Nephron (organoid): ENCODE results near the gene TICAM2.

ENCODE experiments used
- H3K27ac Mint-ChIP-seq, 3 experiments: 2 replicates each; pipeline ENCODE4 v1.8.0; 2020; ENCODE audit warnings: mixed read lengths in 3 of 3, mild to moderate bottlenecking in 2 of 3, moderate library complexity in 1 of 3
- H3K27me3 Mint-ChIP-seq: 2 replicates; pipeline ENCODE4 v1.8.0; 2021; ENCODE audit warnings: low read depth, mild to moderate bottlenecking, moderate library complexity, mixed read lengths
- H3K36me3 Mint-ChIP-seq: 2 replicates; pipeline ENCODE4 v1.8.0; 2020; ENCODE audit warnings: low read depth, mixed read lengths
- H3K4me1 Mint-ChIP-seq: 2 replicates; pipeline ENCODE4 v1.8.0; 2020; ENCODE audit warnings: mixed read lengths
- H3K4me3 Mint-ChIP-seq, 3 experiments: 2 replicates each; pipeline ENCODE4 v1.8.0; 2020; ENCODE audit warnings: mild to moderate bottlenecking in 3 of 3, mixed read lengths in 3 of 3, moderate library complexity in 2 of 3
- H3K9me3 Mint-ChIP-seq: 2 replicates; pipeline ENCODE4 v1.8.0; 2020; ENCODE audit warnings: mixed read lengths
- TF ChIP-seq, protein P1 (sequence below), 3 experiments: fragments of 200-600 bp; sonication (generic); IDR thresholded peaks; one replicate each; pipeline ENCODE4 v1.5.0; 2021; ENCODE audit warnings: antibody characterized with exemption in 3 of 3; ENCODE audit not compliant: unreplicated experiment in 3 of 3

TICAM2 gene

DNA sequence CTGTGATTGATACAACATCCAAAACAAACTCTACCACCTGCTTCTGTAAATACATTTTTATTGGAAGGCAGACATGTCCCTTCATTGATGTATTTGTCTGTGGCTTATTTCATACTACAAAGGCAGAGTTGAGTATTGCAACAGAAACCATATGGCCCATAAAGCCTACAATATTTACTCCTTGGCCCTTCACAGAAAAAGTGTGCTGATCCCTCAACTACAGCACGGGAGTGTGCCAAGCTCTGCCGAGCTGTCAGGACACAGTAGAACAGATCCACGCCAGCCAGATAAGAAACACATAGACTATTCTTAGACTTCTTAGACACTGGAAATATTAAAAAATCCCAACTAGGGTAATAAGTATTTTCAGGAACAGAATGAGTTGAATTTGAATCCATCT lies 13.2 kb downstream of the TICAM2 start:
- no peaks in the 10 kb centered on the region for H3K4me1 Mint-ChIP-seq
- no peak overlapping the region for H3K27ac Mint-ChIP-seq
- no peaks in the 10 kb centered on the region for H3K36me3 Mint-ChIP-seq
- no peak overlapping the region for H3K4me3 Mint-ChIP-seq
- no peaks in the 10 kb centered on the region for H3K27me3 Mint-ChIP-seq
- TF ChIP-seq, protein P1, sequence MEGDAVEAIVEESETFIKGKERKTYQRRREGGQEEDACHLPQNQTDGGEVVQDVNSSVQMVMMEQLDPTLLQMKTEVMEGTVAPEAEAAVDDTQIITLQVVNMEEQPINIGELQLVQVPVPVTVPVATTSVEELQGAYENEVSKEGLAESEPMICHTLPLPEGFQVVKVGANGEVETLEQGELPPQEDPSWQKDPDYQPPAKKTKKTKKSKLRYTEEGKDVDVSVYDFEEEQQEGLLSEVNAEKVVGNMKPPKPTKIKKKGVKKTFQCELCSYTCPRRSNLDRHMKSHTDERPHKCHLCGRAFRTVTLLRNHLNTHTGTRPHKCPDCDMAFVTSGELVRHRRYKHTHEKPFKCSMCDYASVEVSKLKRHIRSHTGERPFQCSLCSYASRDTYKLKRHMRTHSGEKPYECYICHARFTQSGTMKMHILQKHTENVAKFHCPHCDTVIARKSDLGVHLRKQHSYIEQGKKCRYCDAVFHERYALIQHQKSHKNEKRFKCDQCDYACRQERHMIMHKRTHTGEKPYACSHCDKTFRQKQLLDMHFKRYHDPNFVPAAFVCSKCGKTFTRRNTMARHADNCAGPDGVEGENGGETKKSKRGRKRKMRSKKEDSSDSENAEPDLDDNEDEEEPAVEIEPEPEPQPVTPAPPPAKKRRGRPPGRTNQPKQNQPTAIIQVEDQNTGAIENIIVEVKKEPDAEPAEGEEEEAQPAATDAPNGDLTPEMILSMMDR (IDR thresholded peaks at IDR 0.05; ENCODE audit: unreplicated experiment in 3 of 3): no peak
- H3K9me3 Mint-ChIP-seq: no peaks in the 10 kb centered on the region

DNA sequence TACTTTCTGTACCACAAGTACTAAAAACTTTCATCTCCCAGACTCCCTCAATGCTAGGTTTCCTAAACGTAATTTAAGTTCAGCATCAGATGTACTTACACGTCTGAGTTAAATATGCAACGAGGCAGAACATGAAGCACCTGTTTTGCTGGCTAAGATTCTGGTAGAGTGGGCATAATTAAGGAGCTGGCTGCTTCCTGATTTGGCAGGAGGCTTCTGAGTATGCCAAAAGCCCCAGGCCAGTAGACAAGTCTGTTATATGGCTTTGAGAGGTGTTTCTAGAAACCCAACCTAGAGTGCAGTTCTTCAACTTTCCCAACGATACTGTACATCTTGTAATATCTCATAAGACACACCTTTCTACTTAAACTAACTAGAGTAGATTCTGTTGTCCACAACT lies 13.6 kb downstream of the TICAM2 start:
- Mint-ChIP-seq H3K36me3 (no peaks in the 10 kb centered on the region), H3K9me3 (no peaks in the 10 kb centered on the region), H3K27ac (no peak overlapping the region), H3K27me3 (no peaks in the 10 kb centered on the region), H3K4me3 (no peak overlapping the region), H3K4me1 (no peaks in the 10 kb centered on the region)
- TF ChIP-seq, protein P1 (IDR thresholded peaks at IDR 0.05; ENCODE audit: unreplicated experiment in 3 of 3): no peak

DNA sequence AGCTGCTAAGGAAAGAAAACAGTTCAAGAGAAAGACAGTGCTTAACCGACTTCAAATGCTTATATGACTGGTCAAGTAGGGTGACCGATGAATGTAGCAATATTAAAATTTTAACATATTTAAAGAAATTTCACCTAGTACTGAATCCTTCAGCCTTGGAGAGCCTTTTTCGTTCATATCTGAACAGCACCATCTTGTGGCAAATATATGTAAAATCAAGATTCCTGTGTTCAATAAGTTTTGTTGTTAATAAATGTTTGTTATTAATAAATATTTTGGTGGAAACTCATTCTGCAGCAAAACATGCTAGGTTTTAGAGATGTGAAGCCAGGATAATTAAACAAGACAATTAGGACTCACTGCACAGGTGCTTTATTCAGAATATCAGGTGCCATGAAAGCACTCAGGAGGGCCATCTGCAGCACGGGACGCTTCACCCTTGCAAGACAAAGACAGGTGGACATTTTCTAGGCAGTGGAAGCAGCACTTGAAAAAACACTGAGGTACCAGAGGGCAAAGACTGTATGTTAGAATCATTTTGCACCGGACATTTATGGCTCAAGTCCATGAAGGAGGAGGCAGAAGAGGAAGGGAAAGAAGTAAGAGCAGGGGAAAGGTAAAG lies 15.6 kb downstream of the TICAM2 start:
- TF ChIP-seq, protein P1 (IDR thresholded peaks at IDR 0.05; ENCODE audit: unreplicated experiment in 3 of 3): peak; percentile 64 to 75 (median 64)
- Mint-ChIP-seq H3K9me3 (no peaks in the 10 kb centered on the region), H3K27ac (no peak overlapping the region), H3K36me3 (no peaks in the 10 kb centered on the region), H3K4me1 (no peaks in the 10 kb centered on the region), H3K4me3 (no peak overlapping the region), H3K27me3 (no peaks in the 10 kb centered on the region)

DNA sequence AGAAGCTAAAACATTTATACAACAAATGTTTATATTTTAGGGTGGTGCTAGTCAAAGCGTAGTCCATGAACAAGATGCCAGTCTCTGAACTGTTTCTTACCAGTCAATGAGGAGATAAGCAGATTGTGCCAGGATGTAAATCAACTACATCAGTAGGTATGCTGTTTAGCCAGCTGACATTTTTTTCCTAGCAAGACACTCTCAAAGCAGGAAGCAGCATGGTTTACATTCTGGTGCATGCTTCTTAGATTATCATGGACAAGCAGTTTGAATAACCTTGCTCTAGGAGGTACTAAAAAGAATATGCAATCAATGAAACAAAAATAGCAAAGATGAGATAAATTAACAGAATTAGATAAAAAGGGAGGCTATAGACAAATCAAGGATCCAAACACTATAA lies 17.0 kb downstream of the TICAM2 start:
- Mint-ChIP-seq H3K4me1 (no peaks in the 10 kb centered on the region), H3K9me3 (no peaks in the 10 kb centered on the region), H3K27me3 (no peaks in the 10 kb centered on the region), H3K27ac (no peak overlapping the region), H3K4me3 (no peak overlapping the region), H3K36me3 (no peaks in the 10 kb centered on the region)
- TF ChIP-seq, protein P1 (IDR thresholded peaks at IDR 0.05; ENCODE audit: unreplicated experiment in 3 of 3): no peak

DNA sequence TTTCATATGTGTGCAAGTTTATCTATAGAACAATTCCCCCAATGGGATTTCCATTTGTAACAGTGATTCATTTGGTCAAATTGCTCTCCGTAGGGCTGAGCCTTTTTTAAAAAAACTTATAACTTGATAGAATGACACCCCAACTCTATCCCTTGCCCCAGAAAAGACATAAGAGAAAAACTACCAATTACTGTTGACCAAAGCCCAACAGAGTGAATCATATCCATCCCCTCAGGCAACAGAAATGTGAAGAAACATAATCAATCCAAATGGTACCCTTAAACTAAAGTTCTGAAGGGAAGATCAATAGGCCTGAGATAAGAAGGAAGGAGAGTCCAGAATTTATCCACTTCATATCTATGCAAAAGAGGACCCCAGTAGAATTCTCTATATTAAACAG lies 17.8 kb downstream of the TICAM2 start:
- no peaks in the 10 kb centered on the region for H3K4me1 Mint-ChIP-seq
- TF ChIP-seq, protein P1 (IDR thresholded peaks at IDR 0.05; ENCODE audit: unreplicated experiment in 3 of 3): no peak
- no peaks in the 10 kb centered on the region for H3K36me3 Mint-ChIP-seq
- H3K4me3 Mint-ChIP-seq: no peak overlapping the region
- H3K27ac Mint-ChIP-seq: no peak overlapping the region
- H3K27me3 Mint-ChIP-seq: no peaks in the 10 kb centered on the region
- H3K9me3 Mint-ChIP-seq: no peaks in the 10 kb centered on the region

DNA sequence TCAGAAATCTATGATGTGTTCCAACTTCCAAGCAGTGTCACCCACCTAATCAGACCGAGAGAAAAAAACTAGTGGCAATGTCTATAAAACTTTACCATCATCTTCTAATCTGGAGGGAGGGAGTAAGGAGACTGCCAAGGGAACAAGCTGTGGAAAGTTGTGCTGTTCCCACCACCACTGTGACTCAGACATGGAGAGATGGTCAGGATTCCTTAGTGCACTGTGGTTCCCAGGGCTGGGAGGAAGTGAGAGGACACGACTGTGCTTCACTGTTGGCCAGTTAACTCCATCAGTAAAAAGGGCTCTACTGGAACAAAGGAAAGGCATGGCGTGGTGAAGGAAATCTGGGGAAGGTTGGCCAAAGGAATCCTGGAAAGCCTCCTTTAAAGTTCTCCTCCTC lies 18.8 kb downstream of the TICAM2 start:
- Mint-ChIP-seq H3K9me3 (no peaks in the 10 kb centered on the region), H3K4me1 (no peaks in the 10 kb centered on the region), H3K27ac (no peak overlapping the region), H3K36me3 (no peaks in the 10 kb centered on the region), H3K27me3 (no peaks in the 10 kb centered on the region), H3K4me3 (no peak overlapping the region)
- TF ChIP-seq, protein P1 (IDR thresholded peaks at IDR 0.05; ENCODE audit: unreplicated experiment in 3 of 3): no peak
